DOHH2 (cell line): ENCODE measurements around the gene RBBP6.
"Not testable (repeated sequence)": the region's sequence is repeated elsewhere in the genome, so short reads cannot be mapped to it uniquely, and the experiment has no call there.

Experiments used
- H3F3A ChIP-seq: fragments of 200-600 bp; sonication (generic), shearing (Covaris generic); 2 replicates; pipeline ENCODE4 v1.6.0; 2016; ENCODE audit warnings: antibody characterized with exemption, mild to moderate bottlenecking; ENCODE audit not compliant: control insufficient read depth, insufficient read depth
- H3K27ac ChIP-seq: fragments of 200-600 bp; sonication (generic); 2 replicates; pipeline ENCODE4 v1.5.1; 2014; ENCODE audit warnings: low read depth, mild to moderate bottlenecking, low read length, moderate library complexity
- H3K27me3 ChIP-seq: fragments of 200-600 bp; sonication (generic); 2 replicates; pipeline ENCODE4 v1.6.1; 2014; ENCODE audit warnings: mild to moderate bottlenecking, low read length, mixed read lengths; ENCODE audit not compliant: control insufficient read depth
- H3K36me3 ChIP-seq: fragments of 200-600 bp; sonication (generic); 2 replicates; pipeline ENCODE4 v1.6.1; 2014; ENCODE audit warnings: mild to moderate bottlenecking, low read length, moderate library complexity, mixed read lengths; ENCODE audit not compliant: control insufficient read depth
- H3K4me1 ChIP-seq: fragments of 200-600 bp; sonication (generic); 2 replicates; pipeline ENCODE4 v1.6.1; 2014; ENCODE audit warnings: mild to moderate bottlenecking, low read length, mixed read lengths; ENCODE audit not compliant: control insufficient read depth
- H3K4me2 ChIP-seq: fragments of 200-600 bp; sonication (generic); 2 replicates; pipeline ENCODE4 v1.6.0; 2014; ENCODE audit warnings: mild to moderate bottlenecking, low read length, moderate library complexity
- H3K4me3 ChIP-seq: fragments of 200-600 bp; sonication (generic); 2 replicates; pipeline ENCODE4 v1.5.1; 2014; ENCODE audit warnings: mild to moderate bottlenecking, low read length, mixed read lengths
- H3K79me2 ChIP-seq: fragments of 200-600 bp; sonication (generic); 2 replicates; pipeline ENCODE4 v1.6.1; 2014; ENCODE audit warnings: mild to moderate bottlenecking, low read length, mixed read lengths; ENCODE audit not compliant: control insufficient read depth
- H3K9me2 ChIP-seq: fragments of 200-600 bp; sonication (generic); replicated peaks from 2 replicates; pipeline ENCODE4 v1.6.1; 2014; ENCODE audit warnings: mild to moderate bottlenecking, low read length, mixed read lengths; ENCODE audit not compliant: control insufficient read depth
- H3K9me3 ChIP-seq: fragments of 200-600 bp; sonication (generic); 2 replicates; pipeline ENCODE4 v1.6.1; 2014; ENCODE audit warnings: antibody characterized with exemption, low read length, mixed read lengths; ENCODE audit not compliant: control insufficient read depth, insufficient read depth
- H4K20me1 ChIP-seq: fragments of 200-600 bp; sonication (generic); 2 replicates; pipeline ENCODE4 v1.6.0; 2014; ENCODE audit warnings: low read depth, mild to moderate bottlenecking, antibody characterized with exemption, low read length, moderate library complexity; ENCODE audit not compliant: control insufficient read depth, insufficient read depth
- EZH2phosphoT487 ChIP-seq: fragments of 200-600 bp; sonication (generic); IDR thresholded peaks from 2 replicates; pipeline ENCODE4 v1.6.1; 2017; ENCODE audit warnings: borderline replicate concordance, mild to moderate bottlenecking, antibody characterized with exemption, low read length, moderate library complexity, mixed read lengths
- TF ChIP-seq, protein P1 (sequence below): fragments of 200-600 bp; sonication (generic); IDR thresholded peaks from one replicate; pipeline ENCODE4 v1.5.1; 2014; ENCODE audit warnings: antibody characterized with exemption, mild to moderate bottlenecking, low read depth, low read length; ENCODE audit not compliant: poor library complexity, severe bottlenecking

Gene RBBP6

DNA sequence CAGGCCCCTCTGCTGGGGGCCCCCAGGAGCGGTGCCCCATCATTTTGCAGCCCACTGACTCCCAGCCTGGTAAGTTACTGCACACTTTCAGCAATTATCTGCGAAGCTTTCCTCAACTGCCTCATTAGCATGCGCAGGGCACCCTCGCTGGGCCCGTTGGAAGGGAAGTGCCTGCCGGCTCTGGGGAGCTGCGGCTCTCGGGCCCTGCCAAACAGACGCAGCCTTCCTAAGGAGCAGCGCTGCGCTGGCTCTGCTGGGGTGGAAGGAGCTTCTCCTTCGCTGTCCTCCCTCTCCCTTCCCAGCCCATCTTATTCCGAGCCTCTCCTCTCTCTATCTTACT is 71.0 kb downstream of the RBBP6 start:
- Histone ChIP-seq H3K27me3 (peaks cover 19% of the 10 kb centered on the region), H3K4me1 (peaks cover 13% of the 10 kb centered on the region), H3K9me2 (no peaks in the 10 kb centered on the region), H3K36me3 (no peaks in the 10 kb centered on the region), H3K4me2 (no peak overlapping the region), H4K20me1 (no peaks in the 10 kb centered on the region), H3K4me3 (no peak overlapping the region), H3K79me2 (no peaks in the 10 kb centered on the region), H3K27ac (no peak overlapping the region), H3F3A (no peaks in the 10 kb centered on the region), H3K9me3 (no peaks in the 10 kb centered on the region)
- TF ChIP-seq, protein P1, sequence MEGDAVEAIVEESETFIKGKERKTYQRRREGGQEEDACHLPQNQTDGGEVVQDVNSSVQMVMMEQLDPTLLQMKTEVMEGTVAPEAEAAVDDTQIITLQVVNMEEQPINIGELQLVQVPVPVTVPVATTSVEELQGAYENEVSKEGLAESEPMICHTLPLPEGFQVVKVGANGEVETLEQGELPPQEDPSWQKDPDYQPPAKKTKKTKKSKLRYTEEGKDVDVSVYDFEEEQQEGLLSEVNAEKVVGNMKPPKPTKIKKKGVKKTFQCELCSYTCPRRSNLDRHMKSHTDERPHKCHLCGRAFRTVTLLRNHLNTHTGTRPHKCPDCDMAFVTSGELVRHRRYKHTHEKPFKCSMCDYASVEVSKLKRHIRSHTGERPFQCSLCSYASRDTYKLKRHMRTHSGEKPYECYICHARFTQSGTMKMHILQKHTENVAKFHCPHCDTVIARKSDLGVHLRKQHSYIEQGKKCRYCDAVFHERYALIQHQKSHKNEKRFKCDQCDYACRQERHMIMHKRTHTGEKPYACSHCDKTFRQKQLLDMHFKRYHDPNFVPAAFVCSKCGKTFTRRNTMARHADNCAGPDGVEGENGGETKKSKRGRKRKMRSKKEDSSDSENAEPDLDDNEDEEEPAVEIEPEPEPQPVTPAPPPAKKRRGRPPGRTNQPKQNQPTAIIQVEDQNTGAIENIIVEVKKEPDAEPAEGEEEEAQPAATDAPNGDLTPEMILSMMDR = no peak
- no peak for TF ChIP-seq EZH2phosphoT487

GRCh38 chr16:24611310-24611709 is 71.9 kb downstream of the RBBP6 start:
- Histone ChIP-seq H3K4me2 (no peak overlapping the region), H3K27ac (no peak overlapping the region), H3K4me1 (peaks cover 13% of the 10 kb centered on the region), H3K27me3 (peaks cover 19% of the 10 kb centered on the region), H3K9me3 (no peaks in the 10 kb centered on the region), H4K20me1 (no peaks in the 10 kb centered on the region), H3K79me2 (no peaks in the 10 kb centered on the region), H3K9me2 (no peaks in the 10 kb centered on the region), H3F3A (no peaks in the 10 kb centered on the region), H3K36me3 (no peaks in the 10 kb centered on the region), H3K4me3 (no peak overlapping the region)
- no peak for TF ChIP-seq EZH2phosphoT487
- TF ChIP-seq, protein P1 = no peak

- no peak overlapping the region for H3K4me3 ChIP-seq
- H3K36me3 ChIP-seq = no peaks in the 10 kb centered on the region
- H3K9me2 ChIP-seq = no peaks in the 10 kb centered on the region
- TF ChIP-seq, protein P1 = no peak
- no peak for TF ChIP-seq EZH2phosphoT487
- peaks cover 19% of the 10 kb centered on the region for H3K27me3 ChIP-seq
- no peaks in the 10 kb centered on the region for H4K20me1 ChIP-seq
- H3K4me1 ChIP-seq = peaks cover 13% of the 10 kb centered on the region
- no peaks in the 10 kb centered on the region for H3K79me2 ChIP-seq
- H3K27ac ChIP-seq = no peak overlapping the region
- no peaks in the 10 kb centered on the region for H3F3A ChIP-seq
- no peaks in the 10 kb centered on the region for H3K9me3 ChIP-seq
- no peak overlapping the region for H3K4me2 ChIP-seq
Measured at GRCh38 chr16:24612656-24613055, 73.3 kb downstream of the RBBP6 start.

DNA sequence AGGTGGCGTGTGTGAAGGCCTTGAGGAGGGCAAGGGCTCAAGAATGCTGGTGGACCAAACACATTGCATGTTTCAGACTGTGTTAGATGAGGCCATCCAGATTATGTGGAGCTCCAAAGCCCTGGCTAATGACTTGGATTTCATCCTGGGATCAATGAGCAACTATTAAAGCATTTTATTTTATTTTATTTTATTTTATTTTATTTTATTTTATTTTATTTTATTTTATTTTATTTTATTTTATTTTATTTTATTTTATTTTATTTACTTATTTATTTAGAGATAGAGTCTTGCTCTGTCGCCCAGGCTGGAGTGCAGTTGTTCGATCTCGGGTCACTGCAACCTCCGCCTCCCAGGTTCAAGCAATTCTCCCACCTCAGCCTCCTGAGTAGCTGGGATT is 73.9 kb downstream of the RBBP6 start:
- Histone ChIP-seq H3K27me3 (peaks cover 19% of the 10 kb centered on the region), H3K4me1 (peaks cover 13% of the 10 kb centered on the region)
- H4K20me1 ChIP-seq, H3K36me3 ChIP-seq, H3K4me3 ChIP-seq, H3K9me3 ChIP-seq, H3K79me2 ChIP-seq, H3K9me2 ChIP-seq, H3K27ac ChIP-seq, H3K4me2 ChIP-seq, H3F3A ChIP-seq: not testable (repeated sequence)
